Motor neuron (in vitro differentiated cells): ENCODE measurements around the gene LACTB. TPM values are rescaled to one million over a fixed set of nuclear protein-coding genes. Genes with fewer than 3 reads are reported as not detected.

ENCODE experiments used
- ATAC-seq, 8 experiments: fragments of 200-7000 bp; cut with Tn5 transposase; replicated peaks in 6 of 8; 2 replicates each; pipeline ENCODE4 v1.8.0; 2021; ENCODE audit warnings: mild to moderate bottlenecking in 8 of 8, moderate library complexity in 8 of 8
- H3K27ac ChIP-seq, 2 donors: fragments of 250-450 bp; sonication (Bioruptor Pico); 2 replicates each; pipeline ENCODE4 v1.9.0; 2021; ENCODE audit warnings: antibody characterized with exemption in 2 of 2, mild to moderate bottlenecking in 2 of 2, moderate library complexity in 1 of 2
- H3K4me1 ChIP-seq, 2 donors: fragments of 250-450 bp; sonication (Bioruptor Pico); replicated peaks in 1 of 2; 2 replicates each; pipeline ENCODE4 v1.6.1; 2021; ENCODE audit warnings: antibody characterized with exemption in 2 of 2, mild to moderate bottlenecking in 2 of 2, moderate library complexity in 1 of 2
- H3K4me3 ChIP-seq, 5 donors: fragments of 250-450 bp; sonication (Bioruptor Pico); 2 replicates each; pipeline ENCODE4 v1.9.0; 2021; ENCODE audit warnings: antibody characterized with exemption in 5 of 5, mild to moderate bottlenecking in 5 of 5, moderate library complexity in 4 of 5
- WGBS, 10 experiments: fragments of 450-650 bp; shearing (Covaris generic); methylation state at CpG; one replicate each; pipeline ENCODE4 v1.0.0; 2022; 5-methylcytosine and 5-hydroxymethylcytosine counted together
- in situ Hi-C, 9 experiments: fragments of 400-800 bp; cut with MboI; loops; one replicate each; pipeline ENCODE4 v1.15.0; 2021; ENCODE audit warnings: low sequenced_read_pairs in 9 of 9, low pct_unique_long_range_greater_than_20kb in 2 of 9; ENCODE audit not compliant: unreplicated experiment in 9 of 9
- total RNA-seq, 8 experiments: library from RNA; unstranded; fragments of 300-600 nt; gene quantifications; 2 replicates each; pipeline versions ENCODE4 v1.2.3 to v1.2.4, GENCODE V29; 2022

Gene LACTB
- total RNA-seq, 8 experiments from 2014 or later = 11.8 to 27.3 (median 15.0) TPM

DNA sequence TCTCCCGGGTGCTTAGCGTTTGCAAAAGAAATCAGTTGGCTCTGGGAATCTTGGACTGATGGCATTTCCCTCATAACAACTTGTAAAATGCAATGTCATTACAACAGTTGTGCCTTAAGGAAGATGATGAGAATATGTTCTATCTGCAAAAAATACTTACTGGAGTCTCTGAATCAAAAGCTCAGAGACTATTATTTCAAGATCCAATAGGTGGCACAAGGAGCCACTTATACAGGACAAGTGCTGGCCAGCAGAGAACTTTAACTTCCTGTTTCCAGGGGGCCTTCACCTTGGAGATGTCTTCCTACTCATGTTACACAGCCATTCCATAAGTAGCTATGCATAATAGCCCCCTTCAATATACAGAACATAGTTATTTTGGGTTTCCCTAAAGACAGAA lies 44.6 kb downstream of the LACTB start:
- Histone ChIP-seq H3K27ac (no peak overlapping the region), H3K4me3 (no peak overlapping the region), H3K4me1 (peaks cover 10 to 15% of the 10 kb centered on the region in 2 donors)
- in situ Hi-C loops = loop anchor here in 1 of 9 experiments (25.0 kb wide), 2 partner anchors 96 to 246 kb away; no protein-coding TSS in a partner anchor
- 42 to 90% (median 80%) methylated on average over 1 to 2 of the region's 2 CpGs; no CpG with 5 or more reads in 4 of the 10 experiments for WGBS, 10 experiments
- ATAC-seq = peak in 2 of 8 experiments; percentile 26 to 34

DNA sequence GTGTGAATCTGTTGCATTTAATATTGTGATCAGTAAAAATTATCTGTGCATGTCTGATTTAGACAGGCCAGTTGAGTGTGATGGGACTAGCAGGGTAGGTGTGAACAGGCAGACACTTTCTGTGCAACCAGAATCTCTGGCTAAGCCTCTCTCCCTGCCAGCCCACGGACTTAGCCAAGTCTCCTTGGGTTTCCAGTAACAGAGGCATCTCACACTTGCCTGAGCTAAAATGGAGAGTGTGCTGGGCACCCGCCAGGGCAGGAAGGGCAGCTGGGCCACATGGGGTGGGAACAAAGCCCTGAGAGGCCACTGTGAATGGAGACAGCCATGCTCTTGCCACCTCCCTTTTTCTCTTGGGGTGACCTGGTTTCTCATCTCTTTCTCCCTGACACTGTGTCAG lies 48.1 kb downstream of the LACTB start:
- ATAC-seq = no peak
- peaks cover 3 to 9% of the 10 kb centered on the region in 2 donors for H3K4me1 ChIP-seq
- no peak overlapping the region for H3K27ac ChIP-seq
- 61 to 100% (median 83%) methylated on average over 1 to 2 of the region's 2 CpGs; no CpG with 5 or more reads in 6 of the 10 experiments for WGBS, 10 experiments
- in situ Hi-C loops = loop anchor here in 1 of 9 experiments (25.0 kb wide), 2 partner anchors 93 to 243 kb away; no protein-coding TSS in a partner anchor
- H3K4me3 ChIP-seq = no peak overlapping the region

DNA sequence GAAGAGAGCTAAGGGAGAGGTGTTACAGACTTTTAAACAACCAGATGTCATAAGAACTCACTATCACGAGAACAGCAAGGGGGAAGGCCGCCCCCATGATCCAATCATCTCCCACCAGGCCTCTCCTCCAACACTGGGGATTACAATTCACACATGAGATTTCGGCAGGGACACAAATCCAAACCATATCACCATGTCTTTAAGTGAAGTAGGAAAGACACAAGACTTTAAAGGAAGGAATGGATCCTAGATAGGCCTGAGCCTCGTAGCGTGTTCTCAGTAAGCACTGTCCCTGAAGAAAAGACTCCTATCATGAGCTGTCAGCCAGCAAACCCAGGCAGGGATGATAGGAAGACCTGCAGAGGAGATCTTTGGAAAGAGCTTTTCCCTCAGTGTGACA lies 50.7 kb downstream of the LACTB start:
- 40 to 100% (median 86%) methylated on average over 1 to 5 of the region's 5 CpGs; no CpG with 5 or more reads in 4 of the 10 experiments for WGBS, 10 experiments
- Histone ChIP-seq H3K27ac (no peak overlapping the region), H3K4me3 (no peak overlapping the region), H3K4me1 (peaks cover 8 to 9% of the 10 kb centered on the region in 2 donors)
- in situ Hi-C loops = loop anchor here in 1 of 9 experiments (25.0 kb wide), 2 partner anchors 90 to 240 kb away; no protein-coding TSS in a partner anchor
- ATAC-seq = no peak

DNA sequence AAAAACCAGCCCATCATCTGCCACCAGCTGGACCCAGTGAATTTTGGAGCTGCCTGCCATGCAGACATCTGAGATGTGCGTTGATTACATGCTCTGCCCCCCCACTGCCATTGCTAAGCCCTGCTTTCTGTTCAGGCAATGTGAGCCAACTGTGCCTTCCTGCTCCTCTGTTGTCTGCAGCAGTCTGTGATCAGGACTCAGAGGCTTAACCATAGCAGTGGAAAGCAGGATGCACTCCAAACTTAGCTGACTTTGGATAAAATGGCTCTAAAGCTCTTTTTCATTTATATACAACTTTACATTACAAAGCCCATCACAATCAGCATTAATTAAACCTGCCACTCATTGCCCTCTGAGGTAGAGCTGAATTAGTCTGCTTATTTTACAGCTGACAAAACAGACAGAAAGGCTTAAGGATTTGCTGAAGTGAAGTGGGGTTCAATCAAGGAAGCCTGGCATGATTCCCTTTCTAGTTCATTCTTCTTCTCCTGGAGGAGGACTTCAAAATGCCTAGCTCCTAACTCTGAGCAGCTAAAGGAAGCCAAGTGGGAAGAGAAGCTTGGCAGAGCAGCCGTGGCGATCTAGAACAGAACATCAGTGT lies 51.3 kb downstream of the LACTB start:
- ATAC-seq = peak in 5 of 8 experiments; percentile 56 to 85 (median 66)
- Histone ChIP-seq H3K27ac (no peak overlapping the region), H3K4me3 (no peak overlapping the region), H3K4me1 (peaks cover 9% of the 10 kb centered on the region in 2 donors)
- 20 to 80% (median 53%) methylated on average over 1 to 3 of the region's 3 CpGs; no CpG with 5 or more reads in 5 of the 10 experiments for WGBS, 10 experiments
- in situ Hi-C loops = loop anchor here in 1 of 9 experiments (25.0 kb wide), 2 partner anchors 89 to 239 kb away; no protein-coding TSS in a partner anchor

DNA sequence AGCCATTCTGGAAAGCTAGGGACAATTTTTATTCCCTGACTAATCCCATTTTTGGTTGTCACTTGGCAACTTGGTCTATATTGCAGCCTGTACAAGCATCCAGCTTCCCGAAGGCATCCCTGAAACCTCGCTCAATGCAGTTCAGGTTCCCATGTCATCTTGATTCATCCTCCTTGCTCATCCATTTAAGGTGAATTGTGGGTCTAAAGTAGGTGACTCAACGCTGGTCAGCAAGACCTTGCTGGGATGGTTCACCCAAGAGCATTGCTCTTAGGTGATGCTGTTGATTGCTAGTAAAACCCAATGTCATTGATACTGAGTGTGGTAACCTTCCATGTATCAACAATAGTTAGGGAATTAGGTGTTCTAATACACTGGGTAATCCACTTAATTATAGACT lies 54.6 kb downstream of the LACTB start:
- Histone ChIP-seq H3K27ac (no peak overlapping the region), H3K4me3 (no peak overlapping the region), H3K4me1 (peaks cover 12% of the 10 kb centered on the region in 2 donors)
- WGBS, 10 experiments = 40 to 100% (median 89%) methylated on average over 1 to 3 of the region's 3 CpGs; no CpG with 5 or more reads in 1 of the 10 experiments
- no peak for ATAC-seq
- in situ Hi-C loops = no loop called here

DNA sequence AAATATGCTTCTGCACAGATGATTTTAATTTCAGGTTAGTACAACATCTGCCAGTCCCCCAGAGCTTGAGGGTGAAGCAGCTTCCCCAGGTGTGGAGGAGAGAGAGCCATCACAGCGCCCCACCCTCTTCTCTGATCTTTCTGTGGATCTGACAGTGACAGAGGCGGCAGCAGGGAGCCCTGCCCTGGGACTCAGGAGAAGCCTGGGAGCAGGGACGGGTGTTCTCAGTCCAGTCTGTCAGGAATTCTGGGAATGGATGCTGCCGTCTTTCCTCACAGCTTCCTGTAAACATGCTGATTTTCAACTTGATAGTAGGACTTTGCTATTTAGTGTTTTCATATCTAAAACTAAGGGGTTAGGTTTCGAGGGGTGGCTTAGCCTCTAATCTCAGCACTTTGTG lies 56.4 kb downstream of the LACTB start:
- H3K4me1 ChIP-seq = peaks cover 7 to 8% of the 10 kb centered on the region in 2 donors
- H3K27ac ChIP-seq = no peak overlapping the region
- in situ Hi-C loops = no loop called here
- ATAC-seq = peak in 7 of 8 experiments; percentile 24 to 66 (median 55)
- no peak overlapping the region for H3K4me3 ChIP-seq
- 0 to 100% (median 64%) methylated on average over 1 to 4 of the region's 5 CpGs; no CpG with 5 or more reads in 2 of the 10 experiments for WGBS, 10 experiments

DNA sequence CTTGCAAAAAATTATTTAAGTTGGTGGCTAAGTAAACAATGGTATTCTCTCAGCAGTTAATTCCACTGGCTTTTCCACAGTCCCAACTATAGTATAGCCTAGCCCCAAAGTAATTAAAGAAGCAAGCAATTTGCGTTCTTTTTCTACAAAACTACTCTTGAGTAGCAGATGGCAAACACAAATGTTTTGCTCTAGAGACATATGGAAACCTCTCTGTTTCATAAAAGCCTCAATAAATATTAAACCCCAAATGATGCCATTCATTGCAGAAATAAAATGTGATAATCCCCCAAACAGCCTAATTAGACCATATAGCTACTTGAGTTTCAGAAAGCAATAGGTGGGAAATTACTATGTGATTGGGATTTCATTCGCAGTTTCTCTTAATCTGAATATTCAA lies 59.1 kb downstream of the LACTB start:
- 57 to 100% (median 89%) methylated on average over 1 to 2 of the region's 2 CpGs; no CpG with 5 or more reads in 1 of the 10 experiments for WGBS, 10 experiments

DNA sequence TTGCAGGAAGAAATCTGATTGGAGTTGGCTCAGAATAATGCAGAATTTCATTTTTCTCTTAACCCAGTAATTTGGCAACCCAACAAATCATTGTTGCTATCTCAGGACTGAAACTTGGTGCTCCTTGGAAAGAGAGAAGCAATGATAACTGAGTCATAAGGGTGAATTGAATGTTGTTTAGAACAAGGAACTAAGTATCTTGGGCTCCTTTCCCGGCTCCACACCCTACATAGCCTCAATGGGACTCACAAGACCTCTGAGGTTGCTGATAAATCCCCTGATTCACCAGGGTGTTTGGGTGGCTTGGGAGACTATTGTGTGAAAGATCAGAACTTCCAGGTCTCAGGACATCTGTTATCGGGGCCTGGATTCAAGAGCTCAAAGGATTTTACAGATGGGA lies 60.0 kb downstream of the LACTB start:
- H3K4me1 ChIP-seq = peaks cover 8 to 12% of the 10 kb centered on the region in 2 donors
- H3K27ac ChIP-seq = no peak overlapping the region
- ATAC-seq = no peak

More for the DNA sequence above, 59.1 kb downstream of the LACTB start:
- H3K27ac ChIP-seq = no peak overlapping the region
- no peak for ATAC-seq
- H3K4me1 ChIP-seq = peaks cover 8 to 12% of the 10 kb centered on the region in 2 donors
- no peak overlapping the region for H3K4me3 ChIP-seq
- in situ Hi-C loops = no loop called here

DNA sequence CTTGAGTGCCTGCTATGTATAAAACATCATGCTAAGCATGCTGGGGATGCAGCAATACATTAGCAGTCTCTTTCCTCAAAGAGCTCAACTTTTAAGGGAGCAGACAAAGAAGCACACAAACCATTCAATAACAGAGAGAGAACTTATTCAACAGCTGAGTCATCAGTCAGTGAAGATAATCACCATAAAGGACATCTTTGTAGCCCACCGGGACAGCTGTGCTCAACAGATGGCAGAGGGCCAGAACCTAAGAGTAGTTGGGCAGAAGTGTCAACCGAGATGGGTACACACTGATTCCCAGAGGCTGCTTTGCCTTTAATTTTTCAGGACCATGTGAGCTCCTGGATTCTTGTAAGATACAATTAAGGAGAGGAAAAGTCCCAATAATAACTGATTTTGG lies 63.5 kb downstream of the LACTB start:
- peaks cover 3 to 9% of the 10 kb centered on the region in 2 donors for H3K4me1 ChIP-seq
- H3K4me3 ChIP-seq = no peak overlapping the region
- in situ Hi-C loops = no loop called here
- 20 to 70% (median 27%) methylated on average over 1 to 2 of the region's 2 CpGs; no CpG with 5 or more reads in 4 of the 10 experiments for WGBS, 10 experiments
- no peak for ATAC-seq
- H3K27ac ChIP-seq = no peak overlapping the region

More for the DNA sequence above, 60.0 kb downstream of the LACTB start:
- H3K4me3 ChIP-seq = no peak overlapping the region
- 20 to 100% (median 83%) methylated on average over 1 to 2 of the region's 2 CpGs; no CpG with 5 or more reads in 3 of the 10 experiments for WGBS, 10 experiments
- in situ Hi-C loops = no loop called here

DNA sequence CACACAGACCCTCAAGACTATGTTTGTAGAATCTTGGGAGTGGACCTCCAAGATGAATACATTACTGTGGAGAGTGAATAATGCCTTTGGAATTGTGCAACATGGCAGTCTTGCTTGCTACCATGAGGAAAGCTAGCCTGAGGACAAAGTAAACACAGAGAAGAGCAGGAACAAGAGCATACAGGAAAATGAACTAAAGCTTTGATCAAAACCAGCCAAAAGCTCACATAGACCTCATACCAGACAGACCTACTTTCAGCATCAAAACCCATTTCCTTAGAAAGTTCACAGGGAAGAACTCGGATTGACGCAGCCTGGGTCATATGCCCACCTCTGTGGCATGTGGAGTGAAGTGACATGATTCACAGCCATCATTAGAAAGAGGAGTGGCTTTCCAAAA lies 64.4 kb downstream of the LACTB start:
- in situ Hi-C loops = no loop called here
- H3K4me3 ChIP-seq = no peak overlapping the region
- no peak overlapping the region for H3K27ac ChIP-seq
- 78 to 100% (median 92%) methylated on average over 1 to 2 of the region's 2 CpGs; no CpG with 5 or more reads in 4 of the 10 experiments for WGBS, 10 experiments
- H3K4me1 ChIP-seq = peaks cover 8 to 15% of the 10 kb centered on the region in 2 donors
- peak in 3 of 8 experiments; percentile 7 to 22 (median 10) for ATAC-seq

DNA sequence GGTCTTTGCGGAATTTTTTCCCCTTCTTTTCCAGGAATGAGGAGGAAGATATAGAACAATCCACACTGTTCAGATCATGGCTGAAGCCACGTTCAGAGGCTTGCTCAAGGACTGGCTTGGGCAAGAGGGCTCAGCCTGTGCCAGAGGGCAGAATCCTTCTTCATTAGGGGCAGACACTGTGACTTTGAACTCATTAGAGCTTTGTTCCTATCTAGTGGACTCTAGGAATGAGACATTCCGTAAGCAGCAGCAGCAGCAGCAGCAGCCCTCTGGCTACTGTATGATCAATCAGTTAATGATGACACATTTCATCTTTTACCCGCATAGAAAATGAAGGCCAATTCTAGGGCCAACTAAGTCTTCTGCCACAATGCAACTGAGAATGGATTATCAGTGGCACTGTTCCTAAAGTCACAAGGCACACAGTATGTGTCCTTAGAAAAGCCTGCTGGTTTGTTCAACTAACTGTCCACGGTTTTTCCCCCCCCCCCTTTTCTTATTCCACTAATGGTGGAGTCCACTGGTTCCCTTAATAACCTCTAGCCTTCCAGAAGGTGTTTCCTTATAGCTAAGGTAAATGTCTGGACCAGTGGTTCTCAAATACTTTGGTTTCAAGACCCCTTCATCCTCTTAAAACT lies 66.0 kb downstream of the LACTB start:
- Histone ChIP-seq H3K27ac (no peak overlapping the region), H3K4me1 (peaks cover 12 to 15% of the 10 kb centered on the region in 2 donors), H3K4me3 (no peak overlapping the region)
- in situ Hi-C loops = no loop called here
- ATAC-seq = no peak
- 55 to 92% (median 83%) methylated on average over 1 to 4 of the region's 5 CpGs; no CpG with 5 or more reads in 3 of the 10 experiments for WGBS, 10 experiments

DNA sequence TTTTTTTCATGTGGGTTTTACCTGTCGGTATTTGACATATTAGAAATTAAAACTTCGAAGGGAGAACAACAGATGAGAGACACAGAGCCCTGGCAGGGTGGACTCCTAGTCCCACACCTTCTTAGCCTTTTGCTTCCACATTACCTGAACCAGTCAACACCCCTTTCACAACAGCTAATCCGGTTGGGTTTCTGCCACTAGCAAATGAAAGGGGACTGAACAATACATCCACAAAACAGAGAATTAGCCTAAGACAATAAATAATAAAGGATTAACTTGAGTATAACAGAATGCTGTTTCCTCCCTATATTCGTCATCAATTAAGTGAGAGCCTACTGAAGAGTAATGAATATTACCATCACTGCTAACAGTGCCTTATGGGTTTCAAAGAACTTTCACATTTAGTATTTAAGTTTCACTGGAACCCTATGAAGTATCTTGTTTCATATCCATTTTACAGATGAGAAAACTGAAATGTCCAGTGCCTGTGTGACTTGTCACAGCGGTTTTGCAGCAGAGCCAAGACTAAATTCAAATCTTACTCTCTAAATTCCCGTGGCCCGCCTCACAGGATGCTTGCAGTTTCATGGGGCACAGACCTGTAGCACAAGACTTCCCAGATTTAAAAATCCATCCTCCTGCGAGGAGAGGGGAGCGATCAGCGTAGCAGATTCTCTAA lies 66.7 kb downstream of the LACTB start:
- Histone ChIP-seq H3K4me3 (peak overlapping the region; percentile 42 to 70 (median 56)), H3K4me1 (peaks cover 12 to 15% of the 10 kb centered on the region in 2 donors), H3K27ac (peak overlapping the region; percentile 42 to 47)
- WGBS, 10 experiments = 33 to 88% (median 60%) methylated on average over 1 to 10 of the region's 10 CpGs; no CpG with 5 or more reads in 1 of the 10 experiments
- no peak for ATAC-seq
- in situ Hi-C loops = no loop called here
